NCI-H2227 treated with DMSO at 0.1 percent for 48 hours (cell line): ENCODE data around the gene C19orf85.
A peak's percentile ranks its signal among the peaks of the same experiment; 100 is the strongest.
"Not testable (repeated sequence)": the region's sequence is repeated elsewhere in the genome, so short reads cannot be mapped to it uniquely, and the experiment has no call there.

ENCODE experiments used
- DNase-seq: peaks from one replicate; lab custom pipeline; 2025; lab: John Stamatoyannopoulos, UW

The C19orf85 gene

DNA sequence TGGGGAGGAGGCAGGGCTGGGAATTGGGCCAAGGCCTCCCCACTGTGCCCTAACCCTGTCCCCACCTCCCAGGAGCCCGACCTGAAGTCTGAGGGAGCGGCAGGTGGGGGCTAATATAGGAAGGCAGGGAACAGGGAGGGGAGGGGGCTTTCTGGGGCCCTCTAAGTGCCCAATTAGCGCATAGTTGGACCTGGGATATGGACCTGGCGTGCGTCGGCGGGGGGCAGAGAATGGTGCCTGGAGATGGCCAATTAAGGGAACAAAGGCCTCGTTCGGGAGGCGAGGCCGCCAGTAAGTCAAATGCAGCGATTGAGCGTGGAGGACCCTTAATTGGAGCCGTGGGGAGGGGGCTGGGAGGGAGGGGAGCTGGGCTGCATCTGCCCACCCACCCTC lies at the start of gene C19orf85:
Gene C19orf85 (minus strand): TSS at position 90 of the 393 bp plus-strand sequence. CDS start 197 bp downstream, outside the sequence.
- DNase-seq = peak; percentile 89

DNA sequence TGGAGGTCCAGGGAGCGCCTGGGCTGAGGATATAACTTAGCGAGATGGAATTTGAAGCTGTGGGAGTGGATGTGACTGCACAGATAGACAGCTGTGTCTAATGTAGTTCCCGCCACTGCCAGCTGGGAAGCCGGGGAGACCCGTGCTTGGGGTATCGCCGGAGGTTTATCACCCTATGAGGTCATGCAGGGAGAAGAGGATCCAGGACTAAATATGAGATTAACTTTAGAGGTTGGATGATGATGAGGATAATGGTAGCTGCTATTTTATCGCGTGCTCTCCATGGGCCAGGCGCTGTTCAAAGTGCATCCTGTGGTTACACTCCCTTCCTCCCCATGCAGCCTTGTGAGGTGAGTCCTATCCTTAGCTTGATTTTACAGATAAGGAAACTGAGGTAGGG lies 43.6 kb upstream of the C19orf85 start:
- no peak for DNase-seq

DNA sequence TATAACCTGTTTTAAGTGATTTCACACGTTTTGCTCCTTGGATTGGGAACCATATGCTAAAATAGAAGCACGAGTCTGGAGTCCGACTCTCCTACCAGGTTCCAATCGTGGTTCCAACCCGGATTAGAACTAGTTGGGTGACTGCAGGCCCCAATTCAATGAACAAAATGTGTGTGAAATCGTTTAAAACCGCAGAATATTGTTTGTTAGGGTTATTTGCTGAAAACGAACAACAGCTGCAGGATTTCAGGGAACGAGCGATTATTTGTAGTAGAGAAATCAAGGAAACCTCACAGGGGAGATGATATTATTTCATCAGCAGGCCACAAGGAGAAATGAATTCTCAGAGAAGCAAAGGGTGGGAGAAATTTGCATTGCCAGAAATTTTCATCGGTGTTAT lies 40.4 kb upstream of the C19orf85 start:
- no peak for DNase-seq

DNA sequence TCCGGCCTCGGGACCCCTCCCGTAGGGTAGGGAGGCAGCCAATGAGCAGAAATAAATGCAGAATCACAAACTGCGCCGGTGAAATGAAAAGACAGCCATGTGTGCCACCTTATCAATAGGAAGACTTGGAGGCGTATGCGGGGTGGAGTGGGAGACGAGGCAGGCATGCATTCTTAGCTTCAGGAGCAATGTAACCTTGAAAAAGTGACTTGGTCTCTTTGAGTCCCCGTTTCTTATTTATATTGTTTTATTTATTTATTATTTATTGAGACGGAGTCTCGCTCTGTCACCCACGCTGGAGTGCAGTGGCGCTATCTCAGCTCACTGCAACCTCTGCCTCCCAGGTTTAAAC lies 39.7 kb upstream of the C19orf85 start:
- no peak for DNase-seq

DNA sequence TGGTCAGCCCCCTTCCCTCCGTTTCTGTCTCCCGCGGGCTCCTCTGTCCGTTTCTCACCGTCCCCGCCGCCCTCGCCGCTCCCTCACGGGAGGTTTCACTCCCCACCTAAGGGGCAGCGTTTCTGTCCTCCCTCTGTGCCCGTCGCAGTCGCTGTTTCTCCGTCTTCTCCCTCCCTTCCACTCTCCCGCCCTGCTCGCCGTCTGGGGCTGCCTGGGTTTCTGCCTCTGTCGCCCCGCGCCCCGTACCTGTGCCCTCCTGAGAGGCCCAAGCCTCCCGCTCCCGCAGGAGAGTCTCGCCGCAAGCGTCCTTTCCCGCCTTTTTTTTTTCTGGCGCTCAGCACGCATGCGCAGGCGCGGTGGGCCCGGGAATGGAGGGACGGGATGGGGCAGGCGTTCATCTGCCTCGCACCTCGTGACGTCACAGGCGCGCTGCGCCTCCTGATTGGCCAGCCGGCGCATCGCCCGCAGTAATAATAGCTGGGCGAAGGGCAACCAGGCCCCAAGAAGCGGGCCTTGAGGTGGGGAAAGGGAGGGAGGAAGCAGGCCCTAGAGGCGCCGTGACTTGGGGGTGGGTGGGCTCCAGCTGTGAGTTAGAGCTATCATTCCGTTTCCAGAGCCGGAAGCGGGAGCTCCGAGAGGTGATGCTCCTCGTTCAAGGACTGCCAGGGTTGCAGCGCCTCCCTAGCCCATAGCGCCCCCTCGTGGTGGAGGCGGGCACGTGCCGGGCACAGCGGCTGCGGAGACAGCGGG lies 39.1 kb upstream of the C19orf85 start:
- DNase-seq = no peak

DNA sequence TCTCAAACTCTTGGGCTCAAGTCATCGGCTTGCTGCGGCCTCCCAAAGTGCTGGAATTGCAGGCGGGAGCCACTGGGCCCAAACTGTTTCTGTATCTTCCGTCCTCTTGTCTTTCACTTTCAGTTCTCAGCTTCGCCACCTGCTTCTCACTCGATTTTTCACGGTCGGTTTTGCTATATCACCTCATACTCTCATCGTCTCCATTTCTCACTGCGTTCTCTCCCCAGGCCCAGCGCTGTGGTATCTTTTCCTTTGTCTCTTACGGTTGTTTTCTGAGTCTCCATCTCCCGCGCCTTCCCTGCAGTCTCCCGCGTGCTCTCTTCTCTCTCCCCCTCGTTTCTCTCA lies 38.6 kb upstream of the C19orf85 start:
- DNase-seq = no peak

DNA sequence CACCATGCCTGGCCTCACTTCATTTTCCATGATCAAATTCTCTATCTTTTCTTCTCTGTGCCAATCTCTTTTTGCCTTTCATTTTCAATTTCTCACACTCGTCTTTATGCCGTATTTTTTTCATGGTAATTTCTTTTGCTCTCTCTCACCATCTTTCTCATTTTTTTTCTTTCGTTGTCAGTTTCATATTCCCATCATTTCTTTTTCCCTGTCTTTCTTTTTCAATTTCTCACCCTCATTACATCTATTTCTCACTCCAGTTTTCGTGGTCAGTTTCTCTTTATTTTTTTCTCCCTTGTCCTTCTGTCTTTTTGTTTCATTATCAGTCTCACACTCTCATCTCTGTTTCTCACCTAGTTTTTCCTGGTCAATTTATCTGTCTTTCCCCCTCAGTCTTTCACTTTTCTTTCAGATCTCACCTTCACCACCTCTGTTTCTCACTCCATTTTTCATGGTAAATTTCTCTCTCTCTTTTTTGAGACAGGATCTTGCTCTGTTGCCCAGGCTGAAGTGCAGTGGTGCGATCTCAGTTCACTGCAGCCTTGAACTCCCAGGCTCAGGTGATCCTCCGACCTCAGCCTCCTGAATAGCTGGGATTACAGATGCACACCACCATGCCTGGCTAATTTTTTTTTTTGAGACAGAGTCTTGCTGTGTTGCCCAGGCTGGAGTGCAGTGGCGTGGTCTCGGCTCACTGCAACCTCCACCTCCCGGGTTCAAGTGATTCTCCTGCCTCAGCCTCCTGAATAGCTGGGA lies 37.8 kb upstream of the C19orf85 start:
- no peak for DNase-seq

DNA sequence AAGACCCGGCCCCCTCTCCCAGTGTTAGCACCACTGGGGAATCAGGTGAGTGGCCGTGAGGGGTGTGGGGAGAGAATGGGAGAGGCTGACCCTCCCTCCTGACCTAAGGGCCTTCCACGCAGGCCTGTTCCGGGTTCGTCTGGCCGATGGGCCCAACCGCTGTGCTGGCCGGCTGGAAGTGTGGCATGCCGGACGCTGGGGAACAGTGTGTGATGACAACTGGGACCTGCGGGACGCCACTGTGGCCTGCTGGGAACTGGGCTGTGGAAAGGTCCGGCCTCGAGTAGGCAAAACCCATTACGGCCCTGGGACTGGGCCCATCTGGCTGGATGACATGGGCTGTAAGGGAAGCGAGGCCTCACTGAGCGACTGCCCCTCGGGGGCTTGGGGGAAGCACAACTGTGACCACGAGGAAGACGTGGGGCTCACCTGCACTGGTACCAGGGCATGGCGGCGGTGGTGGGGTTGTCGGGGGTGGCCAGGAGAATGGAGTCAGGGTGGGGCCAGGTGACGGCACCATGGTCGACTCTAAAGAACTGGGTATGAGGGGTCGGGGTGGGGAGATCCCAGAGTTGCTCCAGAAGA lies 35.9 kb upstream of the C19orf85 start:
- no peak for DNase-seq

DNA sequence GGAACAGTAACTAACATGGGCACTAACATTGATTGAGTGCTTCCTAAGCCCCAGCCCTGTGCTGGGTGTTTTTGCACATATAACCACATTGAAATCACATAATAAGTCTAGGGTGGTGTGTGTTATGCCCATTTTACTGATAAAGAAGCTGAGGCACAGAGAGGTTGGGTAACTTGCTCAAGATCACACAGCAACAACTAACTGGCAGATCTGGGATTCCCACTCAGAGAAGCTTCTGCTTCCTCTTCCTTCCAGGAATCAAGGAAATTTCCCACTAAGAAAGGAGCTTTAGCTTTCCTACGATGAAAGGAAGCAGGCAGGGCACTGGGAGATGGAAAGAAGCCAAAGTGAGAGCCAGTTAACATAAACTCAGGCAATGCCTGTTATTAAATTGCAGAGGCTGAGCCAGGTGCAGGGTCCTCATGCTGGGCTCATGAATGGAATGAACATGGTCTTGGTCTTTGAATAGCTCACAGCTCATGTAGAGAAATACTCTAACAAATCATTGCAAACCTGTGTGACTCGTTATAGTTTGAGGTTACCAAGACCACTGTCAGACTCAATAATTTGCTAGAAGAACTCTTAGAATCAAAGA lies 33.8 kb upstream of the C19orf85 start:
- peak; percentile 84 for DNase-seq

DNA sequence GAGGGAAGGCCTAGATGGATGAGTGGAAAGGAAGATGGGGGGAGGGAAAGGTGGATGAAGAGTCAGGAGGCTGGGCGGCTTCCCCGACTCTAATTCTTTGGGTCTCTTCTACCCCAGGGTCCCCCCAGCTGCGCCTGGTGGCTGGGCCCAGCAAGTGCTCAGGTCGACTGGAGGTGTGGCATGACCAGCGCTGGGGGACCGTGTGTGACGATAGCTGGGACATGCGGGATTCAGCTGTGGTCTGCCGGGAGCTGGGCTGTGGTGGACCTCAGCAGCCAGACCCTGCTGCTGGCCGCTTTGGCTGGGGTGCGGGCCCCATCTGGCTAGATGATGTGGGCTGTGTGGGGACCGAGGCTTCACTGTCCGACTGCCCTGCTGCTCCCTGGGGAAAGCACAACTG lies 33.2 kb upstream of the C19orf85 start:
- DNase-seq = no peak

DNA sequence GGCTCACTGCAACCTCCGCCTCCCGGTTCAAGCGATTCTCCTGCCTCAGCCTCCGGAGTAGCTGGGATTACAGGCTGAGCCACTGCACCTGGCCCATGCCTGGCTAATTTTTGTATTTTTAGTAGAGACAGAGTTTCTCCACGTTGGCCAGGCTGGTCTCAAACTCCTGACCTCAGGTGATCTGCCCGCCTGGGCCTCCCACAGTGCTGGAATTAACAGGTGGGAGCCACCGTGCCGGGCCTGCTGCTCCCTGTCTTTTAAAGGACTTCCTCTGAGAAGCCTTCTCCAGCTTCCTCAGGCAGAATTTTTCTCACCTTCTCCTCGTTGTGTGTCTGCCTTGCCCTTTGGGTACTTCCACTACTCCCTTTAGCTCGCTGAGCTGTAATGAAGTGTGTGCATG lies 32.3 kb upstream of the C19orf85 start:
- DNase-seq = not testable (repeated sequence)

DNA sequence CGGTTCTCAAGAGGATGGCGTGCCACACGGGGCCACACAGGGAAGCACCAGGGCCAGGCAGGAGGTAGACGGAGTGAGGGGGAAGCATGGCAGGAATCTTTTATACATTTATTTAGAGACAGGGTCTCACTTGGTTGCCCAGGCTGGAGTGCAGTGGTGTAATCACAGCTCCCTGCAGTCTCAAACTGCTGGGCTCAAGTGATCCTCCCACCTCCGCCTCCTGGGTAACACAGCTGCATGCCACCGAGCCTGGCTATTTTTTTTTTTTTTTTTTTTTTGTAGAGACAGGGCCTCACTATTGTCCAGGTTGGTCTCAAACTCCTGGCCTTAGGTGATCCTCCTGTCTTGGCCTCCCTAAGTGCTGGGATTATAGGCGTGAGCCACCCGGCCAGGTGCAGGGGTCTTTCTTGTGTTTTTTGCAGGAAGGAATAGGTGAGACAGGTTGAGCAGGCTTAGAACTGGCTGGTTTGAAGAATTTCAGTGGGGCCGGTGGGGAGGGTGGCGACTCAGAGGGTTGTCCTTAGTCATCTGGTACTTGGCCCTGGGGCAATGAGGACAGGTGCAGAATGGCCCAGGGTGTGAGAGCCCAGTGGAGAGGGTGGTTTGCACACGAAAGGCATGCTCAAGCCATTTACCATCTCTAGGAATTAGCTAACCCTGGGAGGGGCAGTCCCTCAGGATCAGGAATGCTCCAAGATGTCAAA lies 31.2 kb upstream of the C19orf85 start:
- DNase-seq = peak; percentile 24

DNA sequence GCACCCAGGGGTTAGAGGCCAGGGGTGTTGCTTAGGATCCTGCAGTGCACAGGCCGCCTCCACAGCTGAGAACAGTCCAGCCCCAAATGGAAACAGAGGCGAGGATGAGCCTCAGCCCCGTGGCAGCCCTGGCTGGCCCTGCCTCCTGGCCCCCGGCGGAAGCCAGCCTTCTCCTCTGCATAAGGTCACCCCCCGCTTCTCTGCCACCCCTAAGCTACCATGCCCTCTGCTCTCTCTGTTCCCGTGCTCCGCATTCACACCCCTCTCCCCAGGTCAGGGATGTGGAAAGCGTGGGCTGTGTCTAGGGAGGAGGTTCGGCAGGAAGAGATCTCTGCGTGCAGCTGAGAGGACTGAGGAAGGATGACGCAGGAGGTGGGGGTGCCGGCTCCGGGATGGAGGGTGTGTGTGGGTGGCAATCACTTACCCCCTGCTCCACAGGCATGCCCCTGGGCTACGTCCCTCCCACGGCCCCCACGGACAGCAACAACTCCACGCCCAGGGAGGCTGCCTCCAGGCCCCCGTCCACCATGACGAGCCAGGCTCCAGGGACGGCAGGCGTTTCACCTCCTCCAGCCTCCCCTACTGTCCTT lies 29.7 kb upstream of the C19orf85 start:
- DNase-seq = no peak

DNA sequence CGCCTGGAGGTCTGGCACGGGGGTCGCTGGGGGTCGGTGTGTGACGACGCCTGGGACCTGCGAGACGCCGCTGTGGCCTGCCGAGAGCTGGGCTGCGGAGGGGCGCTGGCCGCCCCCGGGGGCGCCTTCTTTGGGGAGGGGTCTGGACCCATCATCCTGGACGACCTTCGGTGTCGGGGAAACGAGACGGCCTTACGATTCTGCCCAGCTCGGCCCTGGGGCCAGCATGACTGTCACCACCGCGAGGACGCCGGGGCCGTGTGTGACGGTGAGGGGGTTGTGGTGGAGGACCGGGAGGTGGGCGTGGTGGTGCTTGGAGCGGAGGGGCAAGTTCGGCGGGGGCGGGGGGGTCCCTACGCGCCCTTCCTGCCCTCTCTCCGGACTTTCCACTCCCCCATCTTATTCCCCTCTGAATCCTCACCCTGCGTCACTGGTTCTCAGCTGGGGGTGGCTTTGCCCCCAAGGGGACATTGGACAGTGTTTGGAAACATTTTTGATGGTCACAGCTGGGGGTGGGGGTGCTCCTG lies 29.2 kb upstream of the C19orf85 start:
- DNase-seq = no peak

DNA sequence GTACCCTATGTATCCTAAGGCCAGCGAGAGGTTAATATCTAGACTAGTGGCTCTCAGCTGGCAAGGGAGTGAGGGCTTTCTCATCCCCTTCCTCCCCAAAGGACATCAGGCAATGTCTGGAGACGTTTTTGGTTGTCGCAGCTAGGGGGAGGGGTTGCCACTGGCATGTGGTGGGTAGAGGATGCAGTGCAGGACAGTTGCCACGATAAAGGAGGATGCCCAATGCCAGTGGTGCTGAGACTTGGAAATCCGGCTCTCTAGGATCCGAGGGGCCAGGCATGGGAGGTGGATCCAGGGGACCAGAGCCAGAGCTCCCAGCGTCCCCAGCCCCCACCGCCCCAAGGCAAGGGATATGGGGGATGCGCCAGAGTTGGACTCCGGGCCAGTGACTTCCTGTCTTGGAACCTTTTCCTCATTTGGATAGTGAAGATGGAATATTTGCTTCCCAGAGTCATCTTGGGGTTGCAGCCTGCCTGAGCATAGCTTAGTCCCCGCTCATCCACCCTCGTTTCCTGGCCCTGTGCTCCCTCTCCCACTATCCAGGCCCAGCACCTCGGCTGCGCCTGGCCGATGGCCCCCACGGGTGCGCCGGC lies 28.6 kb upstream of the C19orf85 start:
- no peak for DNase-seq

DNA sequence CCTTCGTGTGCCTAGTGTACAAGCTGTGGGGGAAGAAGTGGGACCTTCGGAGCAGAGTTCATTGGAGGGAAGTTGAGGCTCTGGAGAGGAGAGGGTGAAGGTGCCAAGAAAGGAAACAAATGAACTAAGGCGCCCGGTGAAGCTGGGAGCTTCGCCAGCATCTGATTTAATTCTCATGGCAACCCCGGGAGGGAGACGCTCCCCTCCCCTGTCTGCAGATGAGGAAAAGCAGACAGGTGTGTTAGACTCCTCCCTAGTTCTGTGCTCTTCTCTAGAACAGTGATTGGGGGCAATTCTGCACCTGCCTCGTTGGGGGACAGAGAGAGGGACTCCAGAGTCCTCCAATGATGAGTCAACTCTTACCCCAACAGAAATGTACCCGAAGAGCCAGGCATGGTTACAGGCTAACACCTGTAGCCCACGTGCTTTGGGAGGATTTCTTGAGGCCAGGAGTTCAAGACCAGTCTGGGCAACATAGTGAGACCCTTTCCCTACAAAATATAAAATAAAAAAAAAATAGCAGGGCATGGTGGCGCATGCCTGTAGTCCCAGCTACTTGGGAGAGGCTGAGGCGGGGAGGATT lies 27.9 kb upstream of the C19orf85 start:
- DNase-seq = no peak

DNA sequence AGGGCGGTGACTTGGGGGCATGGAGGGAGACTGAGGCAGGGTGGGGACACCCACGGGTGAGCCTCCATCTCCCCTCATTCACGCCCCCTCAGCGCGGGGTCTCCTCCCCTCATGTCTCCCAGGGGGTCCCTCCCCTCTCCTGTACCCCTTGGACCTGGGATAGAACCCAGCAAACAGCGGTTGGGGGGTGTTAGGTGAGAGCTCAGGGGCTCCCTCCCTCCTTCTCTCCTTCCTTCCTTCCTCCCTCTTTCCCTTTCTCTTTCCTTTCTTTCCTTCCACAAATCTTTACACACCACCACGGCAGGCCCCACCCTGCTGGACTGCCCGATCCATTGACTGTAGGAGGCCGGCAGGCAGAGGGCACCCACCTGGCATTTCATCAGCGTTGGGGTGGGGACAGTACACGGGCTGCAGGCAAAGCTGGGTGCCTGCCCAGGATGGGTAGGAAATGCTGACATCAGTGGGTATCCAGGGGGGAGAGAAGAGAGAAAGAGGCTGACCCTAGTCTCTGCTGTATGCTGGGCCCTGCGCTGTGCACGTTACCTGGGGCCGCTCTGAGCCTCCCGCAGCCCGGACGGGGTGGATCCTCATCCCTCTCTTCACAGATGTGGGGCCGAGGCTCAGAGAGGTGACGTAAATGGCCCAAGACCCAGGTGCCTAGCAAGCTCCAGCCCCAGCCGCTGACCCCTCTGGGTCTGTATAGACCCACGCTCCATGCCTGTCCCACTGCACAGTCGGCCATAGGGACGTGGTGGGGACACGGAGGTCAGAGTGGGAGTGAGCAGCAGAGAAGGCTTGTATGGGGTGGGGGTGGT lies 27.2 kb upstream of the C19orf85 start:
- DNase-seq = no peak

DNA sequence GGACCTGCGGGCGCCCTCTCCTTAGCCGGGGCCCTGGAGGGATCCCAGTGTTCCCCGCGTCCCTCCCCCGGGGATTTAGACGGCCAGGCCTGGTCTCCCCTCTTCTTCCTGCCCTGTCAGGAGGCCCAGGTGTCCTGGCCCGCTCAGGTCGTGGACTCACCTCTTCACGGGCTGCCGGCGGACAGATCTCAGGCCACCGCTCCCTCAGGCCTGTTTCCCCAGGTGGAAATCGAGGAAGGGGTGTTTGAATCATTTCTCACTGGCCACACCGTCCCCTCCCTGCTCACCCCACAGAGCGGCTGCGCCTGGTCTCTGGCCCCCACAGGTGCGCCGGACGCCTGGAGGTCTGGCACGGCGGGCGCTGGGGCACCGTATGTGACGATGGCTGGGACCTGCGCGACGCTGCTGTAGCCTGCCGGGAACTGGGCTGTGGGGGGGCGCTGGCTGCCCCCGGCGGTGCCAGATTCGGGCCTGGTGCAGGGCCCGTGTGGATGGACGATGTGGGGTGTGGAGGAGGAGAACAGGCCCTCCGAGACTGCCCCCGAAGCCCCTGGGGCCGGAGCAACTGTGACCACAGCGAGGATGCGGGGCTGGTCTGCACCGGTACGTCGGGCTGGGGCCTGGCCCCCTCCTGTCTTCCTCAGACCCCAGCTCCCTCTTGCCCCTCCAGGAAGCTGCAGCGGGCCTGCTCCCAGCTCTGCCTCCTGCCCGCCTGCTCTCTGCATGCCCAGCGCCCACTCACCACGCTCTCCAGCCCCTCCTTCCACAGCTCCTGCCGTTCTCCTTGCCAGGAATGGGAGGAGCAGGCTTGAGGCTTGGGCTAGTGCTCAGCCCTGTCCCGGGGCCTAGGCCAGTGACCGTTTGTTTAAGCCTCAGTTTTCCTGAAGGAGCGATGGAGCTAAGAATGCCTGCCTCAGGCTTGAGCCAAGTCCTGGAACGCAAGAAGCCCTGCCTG lies 26.2 kb upstream of the C19orf85 start:
- DNase-seq = no peak
